NCI-H748 treated with DMSO at 0.1 percent for 48 hours (cell line): Measurements from ENCODE around the gene STAG2.
"Not testable (repeated sequence)": the region's sequence is repeated elsewhere in the genome, so short reads cannot be mapped to it uniquely, and the experiment has no call there.

ENCODE experiments used
- DNase-seq: peaks from one replicate; lab custom pipeline; 2025; lab: John Stamatoyannopoulos, UW

STAG2 gene

DNA sequence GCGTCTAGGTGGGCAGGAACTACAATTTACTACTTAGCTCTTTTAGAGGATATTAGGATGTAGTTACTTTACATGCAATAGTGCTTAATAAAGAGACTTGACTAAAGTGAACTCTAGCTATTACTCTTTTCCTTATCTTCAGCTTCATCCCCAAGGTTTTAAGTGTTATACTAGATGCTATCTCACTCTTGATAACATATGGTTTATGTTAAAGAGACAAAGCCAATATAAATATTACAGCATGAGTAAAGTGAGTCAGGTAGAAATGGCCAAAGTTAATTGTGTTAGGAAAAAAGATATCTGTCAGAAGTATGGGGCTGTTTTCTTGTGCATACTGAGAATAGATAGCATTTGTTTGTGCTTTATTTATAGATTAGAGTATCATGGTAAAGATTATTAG lies 80.5 kb downstream of the STAG2 start:
- DNase-seq: no peak

- DNase-seq: no peak
Observed at GRCh38 chrX:124045109-124045508, 83.6 kb downstream of the STAG2 start.

- DNase-seq: not testable (repeated sequence)
Observed at GRCh38 chrX:124084417-124084816, 122.9 kb downstream of the STAG2 start.

GRCh38 chrX:124085063-124085462 lies 123.6 kb downstream of the STAG2 start:
- no peak for DNase-seq

- DNase-seq: no peak
Observed at GRCh38 chrX:124086411-124086810, 124.9 kb downstream of the STAG2 start.

DNA sequence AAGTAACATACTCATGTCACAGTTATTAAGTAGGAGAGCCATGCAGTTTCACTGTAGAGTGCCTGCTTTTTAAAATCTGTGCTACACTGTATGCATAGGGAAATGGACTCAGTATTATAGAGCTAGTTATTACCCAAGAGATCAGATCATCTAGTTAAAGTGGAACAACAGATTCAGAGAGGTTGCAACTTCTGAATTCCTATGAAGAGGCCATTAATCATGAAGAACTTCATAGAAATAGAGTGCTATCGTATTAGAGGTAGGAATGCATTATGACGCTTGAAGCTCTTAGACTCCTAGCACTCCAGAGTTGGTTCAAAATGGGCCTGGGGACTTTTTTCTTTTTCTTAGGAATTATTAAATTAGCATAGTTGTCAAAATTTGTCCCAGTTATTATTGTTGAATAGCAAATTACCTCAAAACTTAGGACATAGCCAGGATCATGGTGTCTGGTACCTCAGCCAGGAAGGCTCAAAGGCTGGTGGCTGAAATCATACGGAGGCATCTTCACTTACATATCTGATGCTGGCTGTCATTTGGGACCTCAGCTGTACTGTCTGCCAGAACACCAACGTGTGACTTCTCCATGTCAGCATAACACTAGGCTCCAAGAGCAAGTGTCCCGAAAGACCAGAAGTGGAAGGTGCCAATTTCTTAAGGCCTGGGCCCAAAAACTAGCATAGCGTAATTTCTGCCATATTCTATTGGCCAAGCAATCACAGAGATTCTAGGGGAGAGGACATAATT lies 125.7 kb downstream of the STAG2 start:
- DNase-seq: no peak

DNA sequence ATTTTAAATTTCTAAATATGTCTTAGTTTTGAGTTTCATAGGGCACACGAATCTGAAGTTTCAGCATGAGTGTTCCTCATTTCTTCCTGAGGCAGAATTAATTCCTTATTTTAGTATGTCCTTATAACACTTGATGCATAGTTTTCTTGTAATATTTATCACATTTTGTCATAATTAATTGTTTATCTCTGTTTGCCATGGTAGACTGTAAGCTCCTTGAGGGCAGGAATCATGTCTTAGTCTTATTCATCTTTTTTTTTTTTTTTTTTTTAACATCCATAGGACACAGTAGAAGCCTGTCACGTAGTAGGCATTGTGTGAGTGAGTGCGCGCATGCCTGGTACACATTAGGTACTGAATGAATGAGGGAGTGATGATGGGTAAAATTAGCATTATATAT lies 131.7 kb downstream of the STAG2 start:
- DNase-seq: no peak

DNA sequence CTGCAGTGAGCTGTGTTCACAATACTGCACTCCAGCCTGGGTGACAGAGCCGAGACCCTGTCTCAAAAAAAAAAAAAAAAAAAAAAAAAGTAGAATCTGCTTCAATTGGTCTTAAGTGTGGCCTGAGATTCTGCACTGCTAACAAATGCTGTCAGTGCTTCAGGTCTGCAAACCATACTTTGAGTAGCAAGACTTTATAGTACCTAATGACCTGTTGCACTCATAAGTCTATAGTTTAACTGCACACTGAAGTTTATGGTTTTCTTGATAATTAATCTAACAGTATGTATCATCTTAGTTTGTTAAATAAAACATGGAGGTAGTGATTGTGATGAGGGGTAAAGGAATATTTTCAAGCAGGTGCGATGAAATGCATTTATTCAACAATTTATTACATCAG lies 135.6 kb downstream of the STAG2 start:
- no peak for DNase-seq

GRCh38 chrX:124098089-124098488 lies 136.6 kb downstream of the STAG2 start:
- no peak for DNase-seq

GRCh38 chrX:124103966-124104365 lies 142.5 kb downstream of the STAG2 start:
- no peak for DNase-seq

DNA sequence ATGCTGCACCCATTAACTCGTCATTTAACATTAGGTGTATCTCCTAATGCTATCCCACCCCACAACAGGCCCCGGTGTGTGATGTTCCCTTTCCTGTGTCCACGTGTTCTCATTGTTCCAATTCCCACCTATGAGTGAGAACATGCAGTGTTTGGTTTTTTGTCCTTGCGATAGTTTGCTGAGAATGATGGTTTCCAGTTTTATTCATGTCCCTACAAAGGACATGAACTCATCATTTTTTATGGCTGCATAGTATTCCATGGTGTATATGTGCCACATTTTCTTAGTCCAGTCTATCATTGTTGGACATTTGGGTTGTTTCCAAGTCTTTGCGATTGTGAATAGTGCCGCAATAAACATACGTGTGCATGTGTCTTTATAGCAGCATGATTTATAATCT lies 143.0 kb downstream of the STAG2 start:
- DNase-seq: not testable (repeated sequence)

- no peak for DNase-seq
Observed at GRCh38 chrX:124113621-124114600, 152.4 kb downstream of the STAG2 start.

GRCh38 chrX:124117325-124117724 lies 155.8 kb downstream of the STAG2 start:
- no peak for DNase-seq

- DNase-seq: no peak
Observed at GRCh38 chrX:124125471-124125870, 164.0 kb downstream of the STAG2 start.

- no peak for DNase-seq
Observed at GRCh38 chrX:124127496-124127895, 166.0 kb downstream of the STAG2 start.

DNA sequence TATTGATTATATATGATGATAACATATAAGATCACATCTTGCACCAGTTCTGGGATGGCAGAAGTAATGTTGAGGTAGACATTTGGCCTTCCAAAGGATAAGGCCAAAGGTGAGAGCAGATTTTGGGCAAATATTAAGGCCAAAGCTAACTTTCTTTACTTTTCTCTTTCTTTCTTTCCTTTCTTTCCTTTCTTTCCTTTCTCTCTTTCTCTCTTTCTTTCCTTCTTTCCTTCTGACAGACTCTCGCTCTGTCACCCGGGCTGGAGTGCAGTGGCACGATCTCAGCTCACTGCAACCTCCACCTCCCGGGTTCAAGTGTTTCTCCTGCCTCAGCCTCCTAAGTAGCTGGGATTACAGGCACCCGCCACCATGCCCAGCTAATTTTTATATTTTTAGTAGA lies 170.9 kb downstream of the STAG2 start:
- not testable (repeated sequence) for DNase-seq

DNA sequence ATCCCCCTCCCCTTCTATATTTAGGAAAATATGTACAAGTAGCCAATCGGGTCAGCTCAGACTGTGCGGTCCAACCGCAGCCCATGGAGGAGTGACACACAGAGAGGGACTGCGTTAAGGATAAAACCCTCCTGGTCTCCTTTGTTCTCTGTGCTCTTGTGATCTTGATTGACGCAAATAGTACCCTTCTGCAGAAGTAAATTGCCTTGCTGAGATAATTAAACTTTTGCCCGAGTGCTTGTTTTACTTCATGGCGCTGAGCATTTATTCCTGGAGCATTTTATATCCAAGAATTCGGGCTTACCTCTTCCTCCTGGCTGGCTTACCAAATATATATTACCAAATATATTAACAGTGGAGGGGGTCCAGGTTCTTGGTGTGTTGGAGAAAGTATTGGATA lies 184.2 kb downstream of the STAG2 start:
- no peak for DNase-seq

DNA sequence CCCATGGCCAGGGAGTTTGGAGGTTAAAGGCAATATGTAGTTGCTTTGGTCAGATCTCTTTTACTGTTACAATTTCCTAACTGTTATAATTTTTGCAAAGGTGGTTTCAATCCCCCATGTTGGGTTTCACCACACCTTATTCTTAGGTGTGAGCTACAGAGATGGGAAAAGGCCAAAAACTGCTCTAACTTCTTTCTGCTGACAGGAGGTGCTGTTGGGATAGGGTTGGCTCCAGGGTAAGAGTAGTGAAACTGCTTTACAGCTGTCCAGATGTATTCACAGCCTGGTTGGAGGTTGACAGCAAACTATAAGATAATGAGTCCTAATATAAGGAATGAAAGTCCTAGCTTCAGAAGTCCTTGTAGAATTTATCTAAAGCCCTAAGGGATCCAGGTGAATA lies 189.7 kb downstream of the STAG2 start:
- no peak for DNase-seq
